Aorta (tissue), 5 donors: ENCODE data around the gene EPB41. TPM values are rescaled to one million over a fixed set of nuclear protein-coding genes. Genes with fewer than 3 reads are reported as not detected.
A peak's percentile ranks its signal among the peaks of the same experiment; 100 is the strongest.
"Not testable (repeated sequence)": the region's sequence is repeated elsewhere in the genome, so short reads cannot be mapped to it uniquely, and the experiment has no call there.

Source experiments
- ATAC-seq: fragments of 200-7000 bp; cut with Tn5 transposase; one replicate; pipeline ENCODE4 v1.9.1; 2022; ENCODE audit warnings: moderate library complexity; ENCODE audit not compliant: low FRiP score
- DNase-seq, 2 donors: peaks; one replicate each; pipeline ENCODE4 v3.0.0-alpha.2; 2020
- H3K27ac ChIP-seq, 2 donors: one replicate each; pipeline ENCODE4 v1.5.1; 2013; ENCODE audit warnings: low read length in 2 of 2, mild to moderate bottlenecking in 2 of 2, moderate library complexity in 2 of 2, control low read depth in 1 of 2, inconsistent platforms in 1 of 2, low read depth in 1 of 2
- H3K27me3 ChIP-seq, 2 donors: one replicate each; pipeline ENCODE4 v1.6.1; 2013; ENCODE audit warnings: control low read depth in 1 of 2, low read length in 1 of 2, mild to moderate bottlenecking in 1 of 2, moderate library complexity in 1 of 2; ENCODE audit not compliant: insufficient read depth in 2 of 2, control insufficient read depth in 1 of 2
- H3K36me3 ChIP-seq, 2 donors: one replicate each; pipeline ENCODE4 v1.6.1; 2013; ENCODE audit warnings: control low read depth in 1 of 2, low read length in 1 of 2, mild to moderate bottlenecking in 1 of 2; ENCODE audit not compliant: insufficient read depth in 2 of 2, control insufficient read depth in 1 of 2
- H3K4me1 ChIP-seq, 2 donors: one replicate each; pipeline ENCODE4 v1.6.1; 2013; ENCODE audit warnings: low read length in 2 of 2, control low read depth in 1 of 2, mild to moderate bottlenecking in 1 of 2, moderate library complexity in 1 of 2; ENCODE audit not compliant: insufficient read depth in 2 of 2, control insufficient read depth in 1 of 2
- H3K4me3 ChIP-seq, 2 donors: one replicate each; pipeline ENCODE4 v1.5.1; 2013; ENCODE audit warnings: low read length in 2 of 2, control low read depth in 1 of 2, mild to moderate bottlenecking in 1 of 2
- H3K9me3 ChIP-seq: one replicate; pipeline ENCODE4 v1.6.1; 2013; ENCODE audit warnings: mild to moderate bottlenecking, low read length; ENCODE audit not compliant: control insufficient read depth
- WGBS, 2 donors: extraction: QIAGEN DNeasy Blood & Tissue Kit; methylation state at CpG; one replicate each; pipeline ENCODE4 v1.1.7; 2013; 5-methylcytosine and 5-hydroxymethylcytosine counted together
- intact Hi-C, 2 donors: fragments of 100-400 bp; cut with DNase I; formaldehyde crosslinking; loops; one replicate each; pipeline versions ENCODE4 v1.14.2 to v1.15.0; 2022
- long read RNA-seq, 2 donors: library from polyadenylated mRNA; unstranded; transcript quantifications; one replicate each; pipeline ENCODE4 v2.0.0, GENCODE V29; 2020 to 2021
- polyA plus RNA-seq, 2 donors: library from polyadenylated mRNA; stranded (reverse); fragments of 200-250 nt; gene quantifications; one replicate each; pipeline ENCODE4 v1.2.3, GENCODE V29; 2013
- total RNA-seq, 2 donors: library from RNA; stranded (reverse); fragmentation: NEBNext Ultra II Directional; extraction: Animal tissue kit (Norgen Biotek cat#: 25700); gene quantifications; one replicate each; pipeline ENCODE4 v1.2.1, GENCODE V29; 2021
- donor health status: healthy with polysubstance abuse.
- donor health status: Bipolar disorder and iron deficiency.
- donor health status: DM: no; HTN: no; CAD: no.
- donor health status: DM: no; HTN: no; CAD: no.
- donor health status: DM: yes; HTN: yes; CAD: no.

The EPB41 gene
- total RNA-seq: 10 to 100 TPM; 23.9 to 35.2 TPM
- polyA plus RNA-seq: 1 to 10 TPM; 3.4 to 5.4 TPM
- long read RNA-seq, donor 1, partial matches to known transcripts: 8 of 18 reads
- long read RNA-seq, donor 1, other reads (novel, unspliced or antisense): 10 of 18 reads
- long read RNA-seq, donor 2, partial matches to known transcripts: 3 of 10 reads
- long read RNA-seq, donor 2, other reads (novel, unspliced or antisense): 7 of 10 reads

DNA sequence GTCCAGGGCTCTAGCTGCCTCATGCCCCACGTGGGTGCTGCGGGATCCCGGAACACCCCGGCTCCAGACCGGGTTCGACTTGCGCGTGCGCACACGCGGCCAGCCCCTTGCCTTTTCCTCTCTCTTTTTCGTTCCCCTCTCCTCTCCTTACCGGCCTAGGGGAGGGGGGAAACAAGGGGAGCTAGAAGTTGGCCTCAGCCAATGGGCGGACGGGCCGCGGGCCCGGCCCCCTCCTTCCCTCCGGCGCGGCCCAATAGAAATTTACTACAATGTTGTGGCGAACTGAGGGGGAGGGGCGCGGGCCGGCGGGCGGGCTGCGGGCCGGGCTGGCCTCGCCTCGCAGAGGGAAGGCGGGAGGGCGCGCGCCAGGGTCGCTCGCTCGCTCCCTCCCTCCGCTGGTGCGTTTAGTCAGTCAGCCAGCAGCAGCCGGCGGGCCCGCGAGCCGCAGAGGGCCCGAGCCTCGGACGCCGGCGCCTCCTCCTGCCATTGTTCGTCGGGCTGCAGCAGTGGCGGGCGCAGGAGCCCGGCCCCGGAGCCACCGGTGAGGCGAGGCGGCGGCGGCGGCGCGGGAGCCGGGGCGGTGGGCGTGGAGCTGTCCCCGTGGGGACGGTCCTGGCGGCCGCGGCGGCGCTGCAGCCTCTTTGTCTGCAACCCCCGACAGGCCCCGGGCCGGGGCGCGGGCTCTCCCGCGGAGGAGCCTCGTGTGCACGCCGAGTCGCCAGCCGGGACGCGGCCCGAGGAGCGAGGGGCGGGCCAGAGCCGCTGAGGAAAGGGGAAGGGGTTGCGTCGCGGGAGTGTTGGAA, at the start of gene EPB41:
EPB41 (plus strand) TSS at position 342 of the 803 bp plus-strand sequence. CDS start 72,869 bp downstream, outside the sequence.
- ATAC-seq: peak; percentile 96
- no peaks in the 10 kb centered on the region for H3K36me3 ChIP-seq

DNA sequence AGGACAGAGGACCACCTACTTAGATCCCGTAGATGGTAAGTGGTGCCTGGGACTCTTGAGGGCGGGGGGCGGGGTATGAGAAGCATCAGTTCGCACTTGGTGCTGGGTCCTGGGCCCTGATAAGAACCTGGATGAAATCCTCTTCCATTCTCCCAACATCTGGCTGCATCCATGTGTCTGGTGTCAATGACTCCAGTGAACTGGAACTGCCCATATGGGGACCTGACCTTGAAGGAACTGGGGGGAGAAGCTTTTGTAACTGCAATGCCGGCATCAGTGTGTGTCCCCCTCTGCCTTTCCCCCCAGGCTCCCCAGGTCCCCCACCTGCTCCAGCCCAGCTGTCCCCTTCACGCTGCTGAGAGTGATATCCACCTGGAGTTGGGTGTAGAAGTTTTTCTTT, 49.7 kb upstream of the EPB41 start:
- DNase-seq (no peak), ATAC-seq (no peak)
- intact Hi-C loops: no loop called here
- no peak overlapping the region for H3K4me3 ChIP-seq
- WGBS, 2 donors: 72 to 77% methylated on average over 6 of the region's 6 CpGs
- no peaks in the 10 kb centered on the region for H3K27me3 ChIP-seq
- H3K9me3 ChIP-seq: no peaks in the 10 kb centered on the region
- H3K36me3 ChIP-seq: no peaks in the 10 kb centered on the region
- no peak overlapping the region for H3K27ac ChIP-seq
- no peaks in the 10 kb centered on the region for H3K4me1 ChIP-seq

More for the DNA sequence above, at the start of gene EPB41:
- H3K4me1 ChIP-seq: no peaks in the 10 kb centered on the region
- intact Hi-C loops: loop anchor here in 1 of 2 donors (2.0 kb wide), 1 partner anchor 28 kb away; no protein-coding TSS in a partner anchor
- H3K9me3 ChIP-seq: no peaks in the 10 kb centered on the region
- peak within 1 kb of the TSS in 1 of 2 donors; percentile 26 for H3K27ac ChIP-seq
- H3K4me3 ChIP-seq: peak within 1 kb of the TSS; percentile 59 to 65
- WGBS, 2 donors: 0% methylated on average over 61 to 95 of the region's 95 CpGs
- H3K27me3 ChIP-seq: no peaks in the 10 kb centered on the region
- peak; percentile 94 to 96 for DNase-seq

- no peak overlapping the region for H3K4me3 ChIP-seq
- WGBS, 2 donors: 59 to 61% methylated on average over 10 of the region's 10 CpGs
- no peaks in the 10 kb centered on the region for H3K4me1 ChIP-seq
- intact Hi-C loops: no loop called here
- H3K36me3 ChIP-seq: no peaks in the 10 kb centered on the region
- no peaks in the 10 kb centered on the region for H3K27me3 ChIP-seq
- no peak for DNase-seq
- H3K9me3 ChIP-seq: no peaks in the 10 kb centered on the region
- ATAC-seq: no peak
- no peak overlapping the region for H3K27ac ChIP-seq
Observed at GRCh38 chr1:28865997-28866650, 48.2 kb upstream of the EPB41 start.

DNA sequence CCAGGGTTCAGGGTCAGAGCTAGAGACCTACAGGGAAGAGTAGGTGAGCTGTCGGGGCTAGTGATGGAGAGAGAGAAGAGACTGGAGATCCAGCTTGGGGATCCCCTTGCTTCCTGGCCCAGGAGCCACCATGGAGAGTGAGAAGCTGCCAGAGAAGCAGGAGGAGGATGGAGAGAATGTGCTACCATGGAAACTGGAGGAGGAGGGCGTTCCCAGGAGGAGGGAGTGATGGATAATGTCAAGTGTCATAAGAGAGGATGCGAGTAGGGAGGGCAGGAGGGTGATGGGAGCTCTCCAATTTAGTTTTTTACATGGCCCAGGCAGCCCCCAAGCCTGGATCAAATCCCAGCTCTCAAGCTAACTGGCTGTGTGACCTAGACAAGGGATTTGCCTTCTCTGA, 46.5 kb upstream of the EPB41 start:
- no peaks in the 10 kb centered on the region for H3K36me3 ChIP-seq
- no peaks in the 10 kb centered on the region for H3K27me3 ChIP-seq
- DNase-seq (no peak), ATAC-seq (no peak)
- no peak overlapping the region for H3K4me3 ChIP-seq
- H3K4me1 ChIP-seq: no peaks in the 10 kb centered on the region
- WGBS, 2 donors: 58 to 65% methylated on average over 3 of the region's 3 CpGs
- no peak overlapping the region for H3K27ac ChIP-seq
- H3K9me3 ChIP-seq: no peaks in the 10 kb centered on the region
- intact Hi-C loops: no loop called here

GRCh38 chr1:28869952-28870351, 44.4 kb upstream of the EPB41 start:
- DNase-seq (no peak), ATAC-seq (no peak)
- H3K27me3 ChIP-seq: no peaks in the 10 kb centered on the region
- intact Hi-C loops: loop anchor here (10.0 kb wide), 2 partner anchors 225 to 505 kb away; partner anchors contain the start of genes PHACTR4 (in 1 of the 2), RNU11 (in 1 of the 2) and TAF12 (in 1 of the 2)
- no peaks in the 10 kb centered on the region for H3K4me1 ChIP-seq
- H3K9me3 ChIP-seq: no peaks in the 10 kb centered on the region
- WGBS, 2 donors: 91 to 92% methylated on average over 5 of the region's 5 CpGs
- no peak overlapping the region for H3K4me3 ChIP-seq
- no peaks in the 10 kb centered on the region for H3K36me3 ChIP-seq
- H3K27ac ChIP-seq: no peak overlapping the region

DNA sequence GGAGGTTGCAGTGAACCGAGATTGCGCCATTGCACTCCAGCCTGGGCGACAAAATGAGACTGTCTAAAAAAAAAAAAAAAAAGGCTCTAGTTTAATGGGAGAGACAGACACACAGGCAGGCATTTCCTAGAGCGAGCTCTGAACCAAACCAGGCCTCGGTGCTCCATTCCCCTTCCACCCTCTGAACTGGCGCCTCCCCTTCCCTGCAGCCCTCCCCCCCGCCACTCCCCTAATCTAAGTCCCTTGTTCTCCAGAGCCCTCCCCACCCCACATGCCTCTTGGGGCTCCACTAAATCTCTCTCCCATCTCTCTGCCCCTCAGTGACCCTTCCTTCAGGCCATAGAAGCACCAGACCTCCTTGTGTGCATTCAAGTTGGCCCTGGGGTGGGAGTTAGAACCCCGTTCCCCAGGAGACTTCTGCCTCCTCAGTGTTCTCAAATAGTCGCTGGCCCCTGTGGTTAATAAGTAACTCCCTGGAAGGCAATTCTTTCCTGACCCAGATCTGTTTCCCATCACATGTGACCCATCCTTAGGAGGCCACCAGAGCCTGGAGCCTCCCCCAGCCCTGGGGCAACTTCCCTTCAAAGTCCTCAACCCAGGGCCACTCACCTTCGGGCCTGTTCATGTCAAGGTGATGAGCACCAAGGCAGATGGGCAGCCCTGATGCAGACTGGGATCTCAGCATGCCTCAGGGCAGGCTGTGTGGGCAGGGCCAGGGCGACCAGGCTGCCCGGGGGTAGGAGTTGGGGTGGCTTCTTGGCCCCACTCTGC, 42.6 kb upstream of the EPB41 start:
- ATAC-seq: no peak

GRCh38 chr1:28875134-28875533, 39.2 kb upstream of the EPB41 start:
- WGBS, 2 donors: 63 to 79% methylated on average over 5 of the region's 5 CpGs
- not testable (repeated sequence) for DNase-seq, H3K9me3 ChIP-seq, H3K27ac ChIP-seq, H3K4me3 ChIP-seq, H3K27me3 ChIP-seq, H3K4me1 ChIP-seq, H3K36me3 ChIP-seq, ATAC-seq
- intact Hi-C loops: loop anchor here (5.0 to 10.0 kb wide), 3 partner anchors 230 to 510 kb away; partner anchors contain the start of genes PHACTR4 (in 1 of the 2), RNU11 (in 1 of the 2) and TAF12 (in 1 of the 2)

More for the DNA sequence above, 42.6 kb upstream of the EPB41 start:
- no peak overlapping the region for H3K4me3 ChIP-seq
- DNase-seq: no peak
- H3K9me3 ChIP-seq: no peaks in the 10 kb centered on the region
- no peaks in the 10 kb centered on the region for H3K27me3 ChIP-seq
- no peaks in the 10 kb centered on the region for H3K4me1 ChIP-seq
- no peak overlapping the region for H3K27ac ChIP-seq
- intact Hi-C loops: loop anchor here (10.0 kb wide), 2 partner anchors 227 to 507 kb away; partner anchors contain the start of genes PHACTR4 (in 1 of the 2), RNU11 (in 1 of the 2) and TAF12 (in 1 of the 2)
- 91 to 94% methylated on average over 12 of the region's 12 CpGs for WGBS, 2 donors
- no peaks in the 10 kb centered on the region for H3K36me3 ChIP-seq
